ENCODE data around the gene INPP5A. TPM values are rescaled to one million over a fixed set of nuclear protein-coding genes. Genes with fewer than 3 reads are reported as not detected.
"Not testable (repeated sequence)": the region's sequence is repeated elsewhere in the genome, so short reads cannot be mapped to it uniquely, and the experiment has no call there.

The INPP5A gene
- total RNA-seq, 1 experiment from 2014 or later = 16.0 TPM

DNA sequence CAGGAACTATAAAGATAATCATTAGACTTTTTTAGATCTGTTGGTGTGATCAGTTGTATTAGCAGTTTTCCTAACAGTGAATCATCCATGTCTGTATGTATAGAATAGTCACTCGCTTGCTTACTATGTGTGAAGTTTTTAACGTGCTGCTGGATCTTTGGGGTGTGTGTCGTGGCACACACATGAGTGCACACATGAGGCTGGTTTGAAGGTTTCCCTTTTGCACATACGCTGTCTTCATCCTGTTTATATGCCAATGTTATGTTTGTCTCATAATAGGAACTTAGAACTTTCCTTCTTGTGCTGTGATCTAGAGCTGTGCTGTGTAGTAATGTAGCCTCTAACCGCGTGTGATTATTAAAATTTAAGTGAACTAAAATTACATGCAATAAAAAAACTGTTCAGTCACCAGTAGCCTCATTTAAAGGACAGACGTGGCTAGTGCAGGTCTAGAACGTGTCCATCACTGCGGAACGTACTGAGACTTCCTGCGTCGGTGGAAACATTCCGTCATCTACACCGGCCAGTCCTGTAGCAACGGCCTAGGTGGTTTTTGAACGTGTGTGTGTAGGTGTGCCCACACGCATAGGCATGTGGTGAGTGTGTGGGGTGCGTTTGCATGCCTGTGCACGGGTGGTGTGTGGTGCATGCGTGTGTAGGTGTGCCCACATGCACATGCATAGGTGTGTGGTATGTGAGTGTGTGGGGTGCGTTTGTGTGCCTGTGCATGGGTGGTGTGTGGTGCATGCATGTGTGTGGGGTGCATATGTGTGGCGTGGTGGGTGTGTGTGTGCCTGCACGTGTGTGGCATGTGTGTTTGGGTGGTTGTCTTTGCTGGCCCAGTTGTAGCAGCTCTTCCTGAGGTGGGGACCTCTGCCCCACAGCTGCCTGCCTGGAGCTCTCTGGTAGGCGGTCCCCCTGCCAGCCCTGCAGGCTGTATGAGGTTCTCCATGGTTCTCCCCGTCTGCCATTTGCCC, 56.6 kb downstream of the INPP5A start:
- no peak for DNase-seq (ENCODE audit: low read depth)

- DNase-seq (ENCODE audit: low read depth) = no peak
Observed at GRCh38 chr10:132595021-132595420, 57.4 kb downstream of the INPP5A start.

DNA sequence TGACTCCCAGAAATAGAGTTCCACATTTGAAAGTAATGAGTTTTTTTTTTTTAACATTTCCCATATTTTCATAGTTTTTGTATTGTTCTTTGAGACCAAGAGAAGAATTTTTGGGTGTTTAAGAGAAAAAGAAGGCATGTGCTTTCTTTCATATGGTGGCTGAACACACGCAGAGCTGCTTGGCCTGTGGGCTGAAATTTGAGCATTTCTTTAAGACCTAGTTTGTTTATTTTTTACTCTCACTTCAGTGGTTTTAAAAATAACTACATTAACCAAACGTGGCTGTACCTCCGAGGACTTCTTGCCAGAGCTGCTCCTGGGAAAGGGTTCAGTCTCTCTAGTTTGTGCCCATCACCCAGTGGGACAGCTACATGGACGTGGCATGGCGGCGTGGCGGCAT, 58.3 kb downstream of the INPP5A start:
- no peak for DNase-seq (ENCODE audit: low read depth)

DNA sequence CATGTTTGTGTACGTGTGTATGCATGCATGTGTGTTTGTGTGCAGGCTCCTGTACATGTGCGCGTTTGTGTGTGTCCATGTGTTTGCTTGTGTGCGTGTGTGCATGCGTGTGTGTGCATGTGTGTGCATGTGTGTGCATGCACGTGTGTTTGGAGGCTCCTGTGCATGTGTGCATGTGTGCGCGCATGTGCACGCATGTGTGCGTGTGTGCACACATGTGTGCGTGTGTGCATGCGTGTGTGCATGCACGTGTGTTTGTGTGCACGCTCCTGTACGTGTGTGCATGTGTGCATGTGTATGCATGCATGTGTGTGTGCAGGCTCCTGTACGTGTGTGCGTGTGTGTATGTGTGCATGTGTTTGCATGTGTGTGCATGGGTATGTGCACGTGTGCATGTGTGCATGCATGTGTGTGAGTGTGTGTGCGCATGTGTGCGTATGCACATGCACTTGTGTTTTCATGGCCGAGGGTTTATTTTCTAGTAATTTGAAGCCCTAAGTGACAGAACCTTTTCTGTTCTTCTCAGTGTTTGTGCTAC, 59.2 kb downstream of the INPP5A start:
- no peak for DNase-seq (ENCODE audit: low read depth)

- DNase-seq (ENCODE audit: low read depth) = no peak
Observed at GRCh38 chr10:132597654-132598053, 60.1 kb downstream of the INPP5A start.

- DNase-seq (ENCODE audit: low read depth) = not testable (repeated sequence)
Observed at GRCh38 chr10:132599023-132599618, 61.5 kb downstream of the INPP5A start.

- DNase-seq (ENCODE audit: low read depth) = no peak
Observed at GRCh38 chr10:132599732-132600131, 62.1 kb downstream of the INPP5A start.

DNA sequence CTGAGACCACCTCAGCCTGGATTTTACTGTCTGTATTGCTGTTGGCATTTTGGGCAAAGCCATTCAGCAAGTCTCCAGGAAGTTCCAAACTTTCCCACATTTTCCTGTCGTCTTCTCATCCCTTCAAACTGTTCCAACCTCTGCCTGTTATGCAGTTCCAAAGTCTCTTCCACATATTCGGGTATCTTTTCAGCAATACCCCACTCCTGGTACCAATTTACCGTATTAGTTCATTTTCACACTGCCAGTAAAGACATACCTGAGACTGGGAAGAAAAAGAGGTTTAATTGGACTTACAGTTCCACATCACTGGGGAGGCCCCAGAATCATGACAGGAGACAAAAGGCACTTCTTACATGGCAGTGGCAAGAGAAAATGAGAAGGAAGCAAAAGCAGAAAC, 62.8 kb downstream of the INPP5A start:
- DNase-seq (ENCODE audit: low read depth) = no peak

- no peak for DNase-seq (ENCODE audit: low read depth)
Observed at GRCh38 chr10:132601567-132601966, 64.0 kb downstream of the INPP5A start.

GRCh38 chr10:132602614-132603013, 65.0 kb downstream of the INPP5A start:
- DNase-seq (ENCODE audit: low read depth) = no peak

GRCh38 chr10:132603851-132604533, 66.4 kb downstream of the INPP5A start:
- no peak for DNase-seq (ENCODE audit: low read depth)

DNA sequence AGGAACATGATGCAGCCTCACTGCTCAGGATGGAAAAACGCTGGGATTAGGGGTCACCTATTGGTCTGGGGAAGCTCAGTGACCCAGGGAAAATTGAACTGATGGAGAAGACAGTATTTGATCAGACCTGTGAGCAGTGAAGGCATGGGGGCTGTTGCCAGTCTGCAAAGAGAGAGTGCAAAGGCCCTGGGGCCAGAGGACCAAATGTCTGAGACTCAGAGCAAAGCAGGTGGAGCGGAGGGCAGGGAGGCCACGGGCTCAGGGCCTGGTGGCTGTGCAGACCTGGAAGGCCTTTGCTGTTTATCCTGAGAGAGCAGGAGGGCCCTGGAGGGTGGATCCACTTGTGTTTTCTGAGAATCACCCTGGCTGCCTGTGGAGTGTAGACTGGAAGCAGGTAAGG, 67.1 kb downstream of the INPP5A start:
- DNase-seq (ENCODE audit: low read depth) = no peak

- DNase-seq (ENCODE audit: low read depth) = no peak
Observed at GRCh38 chr10:132605390-132605789, 67.8 kb downstream of the INPP5A start.

GRCh38 chr10:132606031-132606491, 68.5 kb downstream of the INPP5A start:
- no peak for DNase-seq (ENCODE audit: low read depth)

- DNase-seq (ENCODE audit: low read depth) = no peak
Observed at GRCh38 chr10:132606536-132607316, 69.1 kb downstream of the INPP5A start.

DNA sequence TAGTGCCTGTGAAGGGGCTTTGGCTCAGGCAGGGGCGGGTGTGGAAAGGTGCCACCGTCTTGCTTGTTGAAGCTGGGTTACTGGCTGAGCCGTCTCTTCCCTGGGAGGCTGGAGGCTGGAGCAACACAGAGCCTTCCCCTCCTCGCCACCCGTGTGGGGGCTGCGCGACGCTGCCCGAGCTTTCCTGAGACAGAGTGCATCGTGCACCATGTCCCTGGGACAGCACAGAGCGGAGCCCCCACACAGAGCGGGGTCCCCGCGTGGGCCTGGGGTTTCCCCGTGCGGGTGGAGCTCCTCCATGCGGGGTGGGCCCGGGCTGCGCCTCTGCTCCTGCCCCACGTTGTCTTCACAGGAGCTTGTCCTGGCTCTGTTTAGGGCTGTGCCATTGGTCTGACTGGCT, 69.9 kb downstream of the INPP5A start:
- DNase-seq (ENCODE audit: low read depth) = no peak

DNA sequence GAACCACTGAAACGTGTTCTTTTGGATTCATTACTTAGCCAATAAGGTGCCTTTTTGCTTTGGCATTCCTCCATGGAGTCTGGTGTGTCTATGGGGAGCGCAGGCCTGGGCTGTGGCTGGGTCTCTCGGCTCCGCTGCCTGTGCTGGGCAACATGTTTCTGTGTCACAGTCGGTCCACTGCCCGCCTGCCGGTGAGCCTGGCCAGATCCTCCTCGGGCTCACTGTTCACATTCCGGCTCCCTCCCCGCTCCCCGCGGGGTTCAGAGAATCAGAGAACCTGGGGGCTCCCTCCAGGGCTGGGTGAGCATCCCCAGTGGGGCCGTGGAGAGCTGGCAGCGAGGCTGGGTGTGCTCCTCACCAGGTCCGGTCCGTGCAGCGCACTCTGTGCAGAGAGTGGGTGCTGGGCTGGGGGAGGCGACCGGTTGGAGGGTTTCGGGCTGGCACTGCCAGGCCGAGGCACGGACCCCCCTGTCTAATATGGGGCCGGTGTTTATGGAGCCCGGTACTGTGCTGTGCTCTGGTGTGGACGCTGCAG, 70.4 kb downstream of the INPP5A start:
- DNase-seq (ENCODE audit: low read depth) = no peak

DNA sequence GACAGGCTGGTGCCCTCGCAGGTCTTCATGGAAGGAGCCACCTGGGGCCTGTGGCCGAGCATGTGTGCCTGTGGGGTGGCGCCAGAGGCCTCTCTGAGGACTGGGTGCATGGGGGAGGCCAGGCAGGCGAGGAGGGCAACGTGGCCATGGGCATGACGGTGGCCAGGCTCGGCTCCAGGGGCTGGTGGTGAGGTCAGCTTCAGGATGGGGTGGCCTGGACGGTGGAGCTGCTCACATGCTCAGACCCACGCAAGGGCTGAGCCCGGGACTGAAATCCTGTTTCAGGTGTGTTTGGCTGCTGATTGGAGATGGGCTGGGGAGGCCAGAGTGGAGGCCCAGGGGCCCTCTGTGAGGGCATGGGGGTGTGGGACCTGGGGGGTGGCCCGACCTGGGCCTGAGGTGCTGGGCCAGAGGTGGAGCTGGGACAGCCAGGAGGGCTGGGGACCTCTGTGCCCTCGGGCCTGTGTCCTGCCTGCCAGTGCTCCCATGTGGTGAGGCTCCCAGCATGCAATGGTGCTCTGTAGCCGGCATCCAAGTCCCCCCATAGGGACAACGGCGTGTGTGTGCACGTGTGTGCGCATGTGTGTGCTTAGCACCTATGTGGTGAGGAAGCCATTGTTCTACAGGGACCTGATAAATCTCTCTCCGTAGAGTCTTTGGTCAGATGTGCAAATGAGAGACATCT, 71.1 kb downstream of the INPP5A start:
- no peak for DNase-seq (ENCODE audit: low read depth)

GRCh38 chr10:132609211-132609610, 71.6 kb downstream of the INPP5A start:
- no peak for DNase-seq (ENCODE audit: low read depth)

DNA sequence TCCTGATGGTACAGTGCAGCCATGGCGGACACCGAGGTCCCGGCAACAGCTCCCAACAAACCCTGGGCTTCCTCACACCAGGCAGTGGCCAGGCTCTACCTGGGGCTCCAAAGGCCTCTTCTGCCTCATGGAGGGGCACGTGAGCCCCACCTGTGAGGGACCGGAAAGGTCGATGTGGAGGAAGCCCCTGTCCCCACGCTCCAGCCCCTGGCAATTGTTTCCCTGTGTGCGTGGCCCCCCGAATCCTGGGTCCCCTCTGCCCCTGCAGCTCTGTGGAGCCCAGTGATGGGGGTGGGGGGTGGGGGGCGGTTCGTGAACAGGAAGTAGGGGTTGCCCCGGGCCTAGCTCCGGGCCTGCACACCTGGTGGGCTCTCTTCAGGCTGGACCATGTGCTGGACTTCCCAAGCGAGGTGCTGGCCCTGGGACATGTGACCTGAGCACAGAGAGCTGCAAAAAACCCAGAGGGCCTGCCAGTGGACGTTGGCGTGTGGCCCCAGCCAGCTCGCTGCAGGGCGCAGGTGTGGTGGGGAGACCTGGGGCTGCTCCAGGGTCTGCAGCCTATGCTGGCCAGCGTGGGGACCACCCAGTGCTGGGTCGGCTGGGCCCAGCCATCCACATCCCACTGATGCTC, 72.6 kb downstream of the INPP5A start:
- no peak for DNase-seq (ENCODE audit: low read depth)

All from LHCN-M2 (cell line).